Hepatocyte (in vitro differentiated cells): Measurements from ENCODE around the gene GRAP2. TPM values are rescaled to one million over a fixed set of nuclear protein-coding genes. Genes with fewer than 3 reads are reported as not detected.

ENCODE experiments used
- DNase-seq: peaks from one replicate; pipeline ENCODE4 v3.0.0-alpha.2; 2016; ENCODE audit warnings: low spot score
- H2AFZ ChIP-seq: fragments of 200-600 bp; sonication (generic); 2 replicates; pipeline ENCODE4 v1.6.0; 2016; ENCODE audit warnings: antibody characterized with exemption, mild to moderate bottlenecking
- H3K27ac ChIP-seq: fragments of 200-600 bp; sonication (generic); 2 replicates; pipeline ENCODE4 v1.5.1; 2016; ENCODE audit warnings: mild to moderate bottlenecking
- H3K27me3 ChIP-seq: fragments of 200-600 bp; sonication (generic); 2 replicates; pipeline ENCODE4 v1.6.1; 2016
- H3K36me3 ChIP-seq: fragments of 200-600 bp; sonication (generic); replicated peaks from 2 replicates; pipeline ENCODE4 v1.5.1; 2016; ENCODE audit warnings: low read depth; ENCODE audit not compliant: insufficient read depth
- H3K4me1 ChIP-seq: fragments of 200-600 bp; sonication (generic); 2 replicates; pipeline ENCODE4 v1.5.1; 2016; ENCODE audit warnings: mild to moderate bottlenecking, moderate library complexity; ENCODE audit not compliant: insufficient read depth
- H3K4me2 ChIP-seq: fragments of 200-600 bp; sonication (generic); 2 replicates; pipeline ENCODE4 v1.6.0; 2016
- H3K4me3 ChIP-seq: fragments of 200-600 bp; sonication (generic); 2 replicates; pipeline ENCODE4 v1.5.1; 2016; ENCODE audit warnings: mild to moderate bottlenecking
- H3K79me2 ChIP-seq: fragments of 200-600 bp; sonication (generic); 2 replicates; pipeline ENCODE4 v1.6.0; 2017; ENCODE audit warnings: mild to moderate bottlenecking
- H3K9me2 ChIP-seq: fragments of 200-600 bp; sonication (generic); replicated peaks from 2 replicates; pipeline ENCODE4 v1.6.0; 2017; ENCODE audit warnings: mild to moderate bottlenecking; ENCODE audit not compliant: insufficient read depth
- H3K9me3 ChIP-seq: fragments of 200-600 bp; sonication (generic); 2 replicates; pipeline ENCODE4 v1.5.1; 2016; ENCODE audit warnings: low read depth, mild to moderate bottlenecking
- H4K20me1 ChIP-seq: fragments of 200-600 bp; sonication (generic); 2 replicates; pipeline ENCODE4 v1.6.0; 2016; ENCODE audit warnings: mild to moderate bottlenecking; ENCODE audit not compliant: insufficient read depth, poor library complexity, severe bottlenecking
- EZH2 ChIP-seq: fragments of 200-600 bp; sonication (generic); IDR thresholded peaks from 2 replicates; pipeline ENCODE4 v1.6.1; 2016; ENCODE audit warnings: antibody characterized with exemption, mild to moderate bottlenecking, borderline replicate concordance
- EZH2phosphoT487 ChIP-seq: fragments of 200-600 bp; sonication (generic); IDR thresholded peaks from one replicate; pipeline ENCODE4 v1.6.1; 2018; ENCODE audit warnings: antibody characterized with exemption, mild to moderate bottlenecking, low read depth, moderate library complexity; ENCODE audit not compliant: unreplicated experiment, severe bottlenecking
- WGBS: methylation state at CpG from one replicate; pipeline ENCODE4 v1.1.6; 2016; ENCODE audit warnings: low lambda C conversion rate; ENCODE audit errors: missing lambda C conversion rate; 5-methylcytosine and 5-hydroxymethylcytosine counted together
- polyA plus RNA-seq: library from polyadenylated mRNA; unstranded; fragments of >200 nt; fragmentation: Nextera tagmentation; extraction: Ambion mirVana; gene quantifications from 2 replicates; pipeline ENCODE4 v1.2.1, GENCODE V29; 2016
- total RNA-seq: library from RNA; depleted of rRNA; stranded (reverse); fragments of >200 nt; gene quantifications from 2 replicates; pipeline ENCODE4 v1.2.3, GENCODE V29; 2014
- TF ChIP-seq, protein P1 (sequence below): fragments of 200-600 bp; sonication (generic); IDR thresholded peaks from 2 replicates; pipeline ENCODE4 v1.5.1; 2016; ENCODE audit warnings: antibody characterized with exemption, mild to moderate bottlenecking; ENCODE audit not compliant: poor library complexity

GRAP2 gene
- total and polyA plus RNA-seq, 2 experiments from 2014 or later = 0.51 TPM; not detected in 1

DNA sequence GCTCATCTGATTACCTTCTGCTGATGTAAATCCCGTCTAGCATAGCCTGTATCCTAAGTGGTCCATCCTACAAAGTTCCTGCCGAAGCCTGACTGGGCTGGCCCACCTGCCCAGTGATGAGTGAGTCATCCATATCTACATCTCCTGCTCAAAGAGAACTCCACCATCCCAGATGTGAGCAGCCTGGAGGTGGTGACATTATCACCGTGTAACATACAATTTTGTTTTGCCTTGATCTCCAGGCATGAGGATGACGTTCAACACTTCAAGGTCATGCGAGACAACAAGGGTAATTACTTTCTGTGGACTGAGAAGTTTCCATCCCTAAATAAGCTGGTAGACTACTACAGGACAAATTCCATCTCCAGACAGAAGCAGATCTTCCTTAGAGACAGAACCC, 64.9 kb downstream of the GRAP2 start:
- Histone ChIP-seq H3K27me3 (no peaks in the 10 kb centered on the region), H3K4me3 (no peak overlapping the region), H3K79me2 (no peaks in the 10 kb centered on the region), H2AFZ (no peak overlapping the region), H3K27ac (peak overlapping the region; percentile 88), H3K9me2 (no peaks in the 10 kb centered on the region), H3K4me1 (peaks cover 26% of the 10 kb centered on the region), H3K4me2 (no peak overlapping the region), H3K9me3 (no peaks in the 10 kb centered on the region), H3K36me3 (no peaks in the 10 kb centered on the region), H4K20me1 (no peaks in the 10 kb centered on the region)
- no peak for DNase-seq
- WGBS = 68% methylated on average over 5 of the region's 5 CpGs
- TF ChIP-seq EZH2phosphoT487 (no peak), EZH2 (no peak)
- TF ChIP-seq, protein P1, sequence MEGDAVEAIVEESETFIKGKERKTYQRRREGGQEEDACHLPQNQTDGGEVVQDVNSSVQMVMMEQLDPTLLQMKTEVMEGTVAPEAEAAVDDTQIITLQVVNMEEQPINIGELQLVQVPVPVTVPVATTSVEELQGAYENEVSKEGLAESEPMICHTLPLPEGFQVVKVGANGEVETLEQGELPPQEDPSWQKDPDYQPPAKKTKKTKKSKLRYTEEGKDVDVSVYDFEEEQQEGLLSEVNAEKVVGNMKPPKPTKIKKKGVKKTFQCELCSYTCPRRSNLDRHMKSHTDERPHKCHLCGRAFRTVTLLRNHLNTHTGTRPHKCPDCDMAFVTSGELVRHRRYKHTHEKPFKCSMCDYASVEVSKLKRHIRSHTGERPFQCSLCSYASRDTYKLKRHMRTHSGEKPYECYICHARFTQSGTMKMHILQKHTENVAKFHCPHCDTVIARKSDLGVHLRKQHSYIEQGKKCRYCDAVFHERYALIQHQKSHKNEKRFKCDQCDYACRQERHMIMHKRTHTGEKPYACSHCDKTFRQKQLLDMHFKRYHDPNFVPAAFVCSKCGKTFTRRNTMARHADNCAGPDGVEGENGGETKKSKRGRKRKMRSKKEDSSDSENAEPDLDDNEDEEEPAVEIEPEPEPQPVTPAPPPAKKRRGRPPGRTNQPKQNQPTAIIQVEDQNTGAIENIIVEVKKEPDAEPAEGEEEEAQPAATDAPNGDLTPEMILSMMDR = no peak

DNA sequence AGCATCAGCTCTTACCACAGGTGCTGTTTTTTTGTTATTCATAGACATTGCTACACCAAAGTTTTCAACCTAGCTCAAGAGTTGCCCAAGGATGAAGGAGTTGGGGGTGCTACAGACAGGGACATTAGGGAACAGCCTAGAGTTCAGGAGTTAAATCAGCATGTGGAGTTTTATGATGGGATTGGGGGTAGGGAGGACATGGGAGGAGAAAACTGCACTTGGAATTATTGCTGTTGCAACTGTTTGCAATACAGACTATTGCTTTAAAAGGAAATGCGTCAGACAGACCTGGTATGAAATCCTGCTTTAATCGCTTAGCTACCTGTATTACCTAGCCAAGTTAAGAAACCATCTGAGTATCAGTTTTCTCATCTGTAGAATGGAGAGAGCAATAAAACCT, 65.6 kb downstream of the GRAP2 start:
- TF ChIP-seq EZH2phosphoT487 (no peak), EZH2 (no peak)
- TF ChIP-seq, protein P1 = no peak
- H4K20me1 ChIP-seq = no peaks in the 10 kb centered on the region
- no peak for DNase-seq
- no peaks in the 10 kb centered on the region for H3K9me2 ChIP-seq
- H2AFZ ChIP-seq = no peak overlapping the region
- H3K27me3 ChIP-seq = no peaks in the 10 kb centered on the region
- WGBS = 70% methylated on average over 2 of the region's 2 CpGs
- H3K9me3 ChIP-seq = no peaks in the 10 kb centered on the region
- no peak overlapping the region for H3K4me3 ChIP-seq
- no peaks in the 10 kb centered on the region for H3K36me3 ChIP-seq
- H3K4me2 ChIP-seq = no peak overlapping the region
- no peaks in the 10 kb centered on the region for H3K79me2 ChIP-seq
- peaks cover 26% of the 10 kb centered on the region for H3K4me1 ChIP-seq
- peak overlapping the region; percentile 88 for H3K27ac ChIP-seq

DNA sequence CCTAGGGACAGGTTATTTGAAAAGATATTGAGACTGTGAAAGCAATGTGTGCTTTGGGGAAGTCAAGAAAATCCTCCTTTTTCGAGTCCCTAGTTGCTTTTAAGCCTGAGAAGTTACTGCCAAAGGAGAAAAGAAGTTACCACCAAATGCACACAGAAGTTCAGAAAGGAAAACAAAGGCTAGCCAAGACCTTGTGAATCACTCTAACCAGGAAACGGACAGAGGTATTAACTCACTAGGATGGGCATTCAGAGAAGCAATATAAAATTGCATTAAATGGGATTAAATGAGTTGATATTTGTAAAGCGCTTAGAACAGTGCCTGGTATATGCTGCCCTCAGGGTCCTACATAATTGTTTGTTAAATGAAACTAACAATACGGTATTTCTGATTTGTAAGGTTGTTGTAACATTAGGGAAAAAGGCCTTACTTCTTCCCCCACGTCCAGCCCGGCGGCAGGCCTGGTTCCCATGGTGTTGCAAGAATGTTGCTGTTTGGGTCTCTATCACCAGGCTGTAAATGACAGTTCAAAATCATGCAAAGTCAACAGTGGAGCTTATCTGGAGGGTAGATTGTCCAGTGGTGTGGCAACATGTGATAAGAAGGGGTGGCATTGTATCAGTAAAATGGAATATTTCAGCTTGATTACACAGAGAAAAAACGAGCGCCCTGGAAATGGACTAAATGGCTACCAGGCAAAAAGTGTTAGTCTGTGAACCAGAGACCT, 66.4 kb downstream of the GRAP2 start:
- Histone ChIP-seq H3K9me3 (no peaks in the 10 kb centered on the region), H3K36me3 (no peaks in the 10 kb centered on the region), H3K27me3 (no peaks in the 10 kb centered on the region), H3K4me3 (no peak overlapping the region), H3K79me2 (no peaks in the 10 kb centered on the region), H3K4me1 (peaks cover 26% of the 10 kb centered on the region), H4K20me1 (no peaks in the 10 kb centered on the region), H3K27ac (peak overlapping the region; percentile 88), H3K4me2 (peak overlapping the region; percentile 21), H3K9me2 (no peaks in the 10 kb centered on the region), H2AFZ (no peak overlapping the region)
- TF ChIP-seq EZH2 = no peak
- no peak for TF ChIP-seq EZH2phosphoT487
- TF ChIP-seq, protein P1 = no peak
- peak; percentile 43 for DNase-seq
- WGBS = 50% methylated on average over 9 of the region's 9 CpGs
